CD4-positive, alpha-beta T cell (primary cell): ENCODE measurements around the gene MTMR2. TPM values are rescaled to one million over a fixed set of nuclear protein-coding genes. Genes with fewer than 3 reads are reported as not detected.

Source experiments
- ATAC-seq: fragments of 200-7000 bp; cut with Tn5 transposase; one replicate; pipeline ENCODE4 v1.10.0; 2022; ENCODE audit warnings: mild to moderate bottlenecking; ENCODE audit not compliant: poor library complexity
- CTCF ChIA-PET: fragments of 350-600 bp; sonication (Branson Sonifier 250); formaldehyde crosslinking; loops from one replicate; lab custom pipeline; 2021; ENCODE audit warnings: antibody characterized with exemption, inconsistent platforms; lab: Charles Lee
- POLR2A ChIA-PET: fragments of 350-600 bp; sonication (Branson Sonifier 250); formaldehyde crosslinking; loops from one replicate; lab custom pipeline; 2021; ENCODE audit warnings: antibody characterized with exemption, inconsistent platforms; lab: Charles Lee
- DNase-seq, 14 experiments: peaks; one replicate each; pipeline ENCODE4 v3.0.0-alpha.2; 2013 to 2020; ENCODE audit warnings: mixed read lengths in 2 of 14
- H3K27ac ChIP-seq, 2 donors: one replicate each; pipeline versions ENCODE4 v1.5.1 to v1.7.0; 2013; ENCODE audit warnings: low read length in 2 of 2, low read depth in 1 of 2, mild to moderate bottlenecking in 1 of 2
- H3K27me3 ChIP-seq, 2 experiments: 1 replicate in 1 of 2; 2 replicates in 1 of 2; pipeline versions ENCODE4 v1.6.1 to v1.7.0; 2013; ENCODE audit warnings: low read length in 2 of 2, control low read depth in 1 of 2, mild to moderate bottlenecking in 1 of 2, moderate library complexity in 1 of 2; ENCODE audit not compliant: insufficient read depth in 2 of 2, control insufficient read depth in 1 of 2
- H3K36me3 ChIP-seq: one replicate; pipeline ENCODE4 v1.6.1; 2013; ENCODE audit warnings: low read length, control low read depth; ENCODE audit not compliant: insufficient read depth
- H3K4me1 ChIP-seq: one replicate; pipeline ENCODE4 v1.6.1; 2013; ENCODE audit warnings: low read length, control low read depth; ENCODE audit not compliant: insufficient read depth
- H3K4me3 ChIP-seq: one replicate; pipeline ENCODE4 v1.5.1; 2013; ENCODE audit warnings: mild to moderate bottlenecking, low read length, moderate library complexity
- H3K9me3 ChIP-seq, 2 experiments: 1 replicate in 1 of 2; 2 replicates in 1 of 2; pipeline versions ENCODE4 v1.6.1 to v1.7.0; 2013; ENCODE audit warnings: low read length in 2 of 2, mild to moderate bottlenecking in 2 of 2, control low read depth in 1 of 2, moderate library complexity in 1 of 2; ENCODE audit not compliant: control insufficient read depth in 1 of 2, insufficient read depth in 1 of 2
- H3K27ac Mint-ChIP-seq: one replicate; pipeline ENCODE4 v1.8.0; 2020; ENCODE audit warnings: mixed read lengths
- H3K27me3 Mint-ChIP-seq: one replicate; pipeline ENCODE4 v1.8.0; 2021; ENCODE audit warnings: mixed read lengths
- H3K36me3 Mint-ChIP-seq: one replicate; pipeline ENCODE4 v1.8.0; 2021; ENCODE audit warnings: low read depth, mixed read lengths
- H3K4me1 Mint-ChIP-seq: one replicate; pipeline ENCODE4 v1.8.0; 2021; ENCODE audit warnings: low read depth, mixed read lengths
- H3K4me3 Mint-ChIP-seq: one replicate; pipeline ENCODE4 v1.8.0; 2020; ENCODE audit warnings: mild to moderate bottlenecking, mixed read lengths
- H3K9me3 Mint-ChIP-seq: one replicate; pipeline ENCODE4 v1.8.0; 2020; ENCODE audit warnings: mixed read lengths
- intact Hi-C, 2 experiments: fragments of 100-400 bp; cut with DNase I in 1 of 2; cut with micrococcal nuclease in 1 of 2; formaldehyde crosslinking; loops; one replicate each; pipeline versions ENCODE4 v1.15.1 to v1.9.0; 2023 to 2025; cut with DNase I, micrococcal nuclease
- total RNA-seq, 174 experiments: library from RNA in 2 of 174; stranded (reverse) in 2 of 174; gene quantifications; one replicate each; pipeline ENCODE4 v1.2.3 and lab custom pipeline; 2021 to 2026
- TF ChIP-seq, protein P1 (sequence below): fragments of 200-600 bp; IDR thresholded peaks from one replicate; pipeline ENCODE4 v1.8.0; 2022; ENCODE audit warnings: antibody characterized with exemption, mild to moderate bottlenecking

MTMR2 gene
- total RNA-seq, 2 experiments from 2014 or later = 6.6 to 6.9 TPM

- Mint-ChIP-seq H3K27me3 (no peaks in the 10 kb centered on the region), H3K9me3 (no peaks in the 10 kb centered on the region), H3K36me3 (no peaks in the 10 kb centered on the region), H3K27ac (no peak overlapping the region), H3K4me1 (peaks cover 16% of the 10 kb centered on the region), H3K4me3 (no peak overlapping the region)
- no peak for DNase-seq
- TF ChIP-seq, protein P1, sequence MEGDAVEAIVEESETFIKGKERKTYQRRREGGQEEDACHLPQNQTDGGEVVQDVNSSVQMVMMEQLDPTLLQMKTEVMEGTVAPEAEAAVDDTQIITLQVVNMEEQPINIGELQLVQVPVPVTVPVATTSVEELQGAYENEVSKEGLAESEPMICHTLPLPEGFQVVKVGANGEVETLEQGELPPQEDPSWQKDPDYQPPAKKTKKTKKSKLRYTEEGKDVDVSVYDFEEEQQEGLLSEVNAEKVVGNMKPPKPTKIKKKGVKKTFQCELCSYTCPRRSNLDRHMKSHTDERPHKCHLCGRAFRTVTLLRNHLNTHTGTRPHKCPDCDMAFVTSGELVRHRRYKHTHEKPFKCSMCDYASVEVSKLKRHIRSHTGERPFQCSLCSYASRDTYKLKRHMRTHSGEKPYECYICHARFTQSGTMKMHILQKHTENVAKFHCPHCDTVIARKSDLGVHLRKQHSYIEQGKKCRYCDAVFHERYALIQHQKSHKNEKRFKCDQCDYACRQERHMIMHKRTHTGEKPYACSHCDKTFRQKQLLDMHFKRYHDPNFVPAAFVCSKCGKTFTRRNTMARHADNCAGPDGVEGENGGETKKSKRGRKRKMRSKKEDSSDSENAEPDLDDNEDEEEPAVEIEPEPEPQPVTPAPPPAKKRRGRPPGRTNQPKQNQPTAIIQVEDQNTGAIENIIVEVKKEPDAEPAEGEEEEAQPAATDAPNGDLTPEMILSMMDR = no peak
- no peaks in the 10 kb centered on the region for H3K9me3 ChIP-seq
- intact Hi-C loops = no loop called here
- no peaks in the 10 kb centered on the region for H3K4me1 ChIP-seq
- H3K4me3 ChIP-seq = no peak overlapping the region
- no peaks in the 10 kb centered on the region for H3K36me3 ChIP-seq
- H3K27ac ChIP-seq = no peak overlapping the region
- H3K27me3 ChIP-seq = no peaks in the 10 kb centered on the region
- ChIA-PET POLR2A (interaction anchor here (0.6 kb wide), 1 partner anchor 20 kb away, joined by 3 read pairs; no protein-coding TSS in a partner anchor), CTCF (no interaction called here)
- ATAC-seq = no peak
These were observed 6.5 kb downstream of the MTMR2 start for GRCh38 chr11:95917193-95918036.

- TF ChIP-seq, protein P1 = no peak
- H3K4me1 ChIP-seq = no peaks in the 10 kb centered on the region
- peaks cover 6% of the 10 kb centered on the region for H3K4me1 Mint-ChIP-seq
- H3K27me3 ChIP-seq = no peaks in the 10 kb centered on the region
- no peak for ATAC-seq
- H3K9me3 Mint-ChIP-seq = no peaks in the 10 kb centered on the region
- no peak overlapping the region for H3K4me3 Mint-ChIP-seq
- ChIA-PET CTCF (interaction anchor here (1.1 kb wide), 1 partner anchor 13 kb away, joined by 3 read pairs; no protein-coding TSS in a partner anchor), POLR2A (interaction anchor here (0.8 kb wide), 1 partner anchor 67 kb away, joined by 4 read pairs; no protein-coding TSS in a partner anchor)
- H3K27me3 Mint-ChIP-seq = no peaks in the 10 kb centered on the region
- peaks cover 2% of the 10 kb centered on the region for H3K36me3 ChIP-seq
- intact Hi-C loops = no loop called here
- no peak for DNase-seq
- no peak overlapping the region for H3K27ac Mint-ChIP-seq
- H3K36me3 Mint-ChIP-seq = no peaks in the 10 kb centered on the region
- H3K27ac ChIP-seq = no peak overlapping the region
- H3K4me3 ChIP-seq = no peak overlapping the region
- no peaks in the 10 kb centered on the region for H3K9me3 ChIP-seq
These were observed 7.9 kb downstream of the MTMR2 start for GRCh38 chr11:95916049-95916448.

DNA sequence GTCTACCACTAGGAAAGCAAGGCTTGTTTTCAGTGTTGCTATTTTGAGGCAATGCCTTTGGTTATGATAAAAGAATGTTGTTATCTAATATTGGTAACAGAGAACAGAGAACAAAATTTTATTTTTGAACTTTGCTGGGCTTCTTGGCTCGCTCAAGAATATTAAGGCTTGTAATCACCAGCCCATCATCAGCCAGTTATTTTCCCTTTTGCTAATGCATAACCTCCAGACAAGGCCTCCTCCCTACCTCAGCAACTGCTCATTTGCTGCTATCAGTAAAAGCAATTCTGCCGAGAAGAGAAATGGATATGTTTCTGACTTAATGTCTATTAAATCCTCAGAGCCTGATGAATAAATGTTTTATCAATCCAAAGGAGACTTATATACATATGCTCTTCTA is 8.9 kb downstream of the MTMR2 start:
- Mint-ChIP-seq H3K9me3 (no peaks in the 10 kb centered on the region), H3K36me3 (no peaks in the 10 kb centered on the region), H3K27me3 (no peaks in the 10 kb centered on the region), H3K27ac (no peak overlapping the region), H3K4me1 (peaks cover 6% of the 10 kb centered on the region), H3K4me3 (no peak overlapping the region)
- Histone ChIP-seq H3K27ac (no peak overlapping the region), H3K9me3 (no peaks in the 10 kb centered on the region), H3K27me3 (no peaks in the 10 kb centered on the region), H3K4me3 (no peak overlapping the region), H3K4me1 (no peaks in the 10 kb centered on the region), H3K36me3 (peaks cover 3% of the 10 kb centered on the region)
- TF ChIP-seq, protein P1 = no peak
- CTCF ChIA-PET = no interaction called here
- intact Hi-C loops = no loop called here
- DNase-seq (no peak), ATAC-seq (no peak)
- POLR2A ChIA-PET = no interaction called here
